NCI-H345 (cell line): ENCODE measurements around the gene CLDN19.
A peak's percentile ranks its signal among the peaks of the same experiment; 100 is the strongest.

Experiments used
- DNase-seq: peaks from one replicate; lab custom pipeline; 2025; lab: John Stamatoyannopoulos, UW

Gene CLDN19, protein sequence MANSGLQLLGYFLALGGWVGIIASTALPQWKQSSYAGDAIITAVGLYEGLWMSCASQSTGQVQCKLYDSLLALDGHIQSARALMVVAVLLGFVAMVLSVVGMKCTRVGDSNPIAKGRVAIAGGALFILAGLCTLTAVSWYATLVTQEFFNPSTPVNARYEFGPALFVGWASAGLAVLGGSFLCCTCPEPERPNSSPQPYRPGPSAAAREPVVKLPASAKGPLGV

DNA sequence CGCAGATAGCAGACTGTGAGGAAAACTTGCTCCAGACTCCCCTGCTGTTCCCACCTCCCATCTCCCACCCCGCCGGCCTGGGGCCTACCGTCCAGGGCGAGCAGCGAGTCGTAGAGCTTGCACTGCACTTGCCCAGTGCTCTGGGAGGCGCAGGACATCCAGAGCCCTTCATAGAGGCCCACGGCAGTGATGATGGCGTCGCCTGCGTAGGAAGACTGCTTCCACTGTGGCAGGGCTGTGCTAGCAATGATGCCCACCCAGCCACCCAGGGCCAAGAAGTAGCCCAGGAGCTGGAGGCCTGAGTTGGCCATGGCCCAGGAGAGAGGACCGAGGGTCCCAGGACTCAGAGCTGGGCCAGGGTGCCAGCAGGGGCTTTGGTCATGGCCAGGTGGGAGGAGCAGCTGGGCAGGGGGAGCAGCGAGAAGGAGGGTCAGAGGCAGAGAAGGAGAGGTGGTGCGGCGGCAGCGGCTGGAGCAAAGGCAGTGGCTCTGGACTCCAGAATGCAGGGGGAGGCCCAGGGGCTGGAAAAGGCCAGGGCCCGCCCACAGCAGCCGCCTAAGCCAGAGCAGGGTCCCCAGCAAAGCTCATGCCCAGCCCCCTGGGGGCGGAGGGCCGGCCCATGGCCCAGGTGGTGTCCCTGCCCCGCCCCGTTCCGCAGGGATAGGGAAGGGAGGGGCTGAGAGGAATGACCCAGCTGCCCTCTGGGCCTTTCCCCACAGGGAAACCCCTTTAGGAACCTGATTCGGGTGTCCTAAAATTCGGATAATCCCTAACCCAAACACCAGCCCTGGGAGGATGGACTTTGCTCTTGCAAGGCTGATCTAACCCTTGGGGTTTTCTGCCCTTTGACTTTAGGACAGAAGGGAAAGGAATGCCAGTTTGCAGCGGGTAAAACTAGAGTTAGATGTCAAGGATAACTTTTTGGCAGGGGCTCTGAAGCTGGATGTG, at the start of gene CLDN19:
CLDN19 (minus strand) TSS at position 484 of the 948 bp plus-strand sequence; CDS start at position 311, 173 bp downstream.
- no peak for DNase-seq

DNA sequence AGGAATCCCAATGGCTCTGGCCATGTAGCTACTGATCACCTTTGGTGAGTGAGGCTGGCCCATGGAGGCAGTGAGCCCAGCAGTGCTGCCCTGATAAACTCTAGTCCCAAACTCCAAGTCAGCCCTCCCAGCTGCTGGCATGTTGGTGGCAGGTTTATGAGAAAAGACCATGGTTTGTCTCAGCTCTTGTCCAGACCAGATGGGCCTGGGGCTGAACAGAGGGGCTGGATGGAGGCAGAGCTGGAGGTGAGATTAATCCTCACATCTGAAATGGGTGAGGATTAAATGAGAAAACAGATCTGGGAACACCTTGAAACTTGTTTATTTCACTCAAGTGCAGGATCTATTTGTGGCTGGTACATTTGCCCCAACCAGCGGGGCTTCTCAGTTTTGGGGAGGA, 48.0 kb upstream of the CLDN19 start:
- DNase-seq, result no peak

- no peak for DNase-seq
These were observed 46.1 kb upstream of the CLDN19 start for GRCh38 chr1:42786097-42786496.

- DNase-seq, result no peak
These were observed 45.1 kb upstream of the CLDN19 start, which contains the start of gene TMEM269 for GRCh38 chr1:42784946-42785693. Gene TMEM269 (plus strand): TSS chr1:42784991. CDS start chr1:42789894, 4,903 bp downstream.

DNA sequence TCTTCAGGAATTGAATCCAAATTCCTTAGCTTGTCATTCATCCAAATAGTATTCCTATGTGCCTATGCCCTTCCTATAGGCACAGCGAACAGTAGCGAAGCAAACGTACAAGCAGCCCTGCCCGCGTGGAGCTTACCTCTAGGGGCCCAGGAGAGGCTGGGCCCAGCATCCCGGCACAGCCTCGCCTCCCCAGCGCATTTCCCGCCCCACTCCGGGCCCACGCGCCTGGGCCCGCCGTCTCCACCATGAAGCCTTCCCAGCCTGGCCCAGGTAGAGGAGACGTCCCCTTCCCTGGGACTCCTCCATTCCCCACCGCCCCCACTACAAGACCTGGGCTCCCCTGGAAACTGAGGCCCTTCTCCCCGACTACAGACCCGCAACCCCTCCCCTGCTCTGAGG, 44.5 kb upstream of the CLDN19 start:
- no peak for DNase-seq

- no peak for DNase-seq
These were observed 43.1 kb upstream of the CLDN19 start for GRCh38 chr1:42783092-42783491.

GRCh38 chr1:42780176-42780575, 40.1 kb upstream of the CLDN19 start:
- DNase-seq, result no peak

DNA sequence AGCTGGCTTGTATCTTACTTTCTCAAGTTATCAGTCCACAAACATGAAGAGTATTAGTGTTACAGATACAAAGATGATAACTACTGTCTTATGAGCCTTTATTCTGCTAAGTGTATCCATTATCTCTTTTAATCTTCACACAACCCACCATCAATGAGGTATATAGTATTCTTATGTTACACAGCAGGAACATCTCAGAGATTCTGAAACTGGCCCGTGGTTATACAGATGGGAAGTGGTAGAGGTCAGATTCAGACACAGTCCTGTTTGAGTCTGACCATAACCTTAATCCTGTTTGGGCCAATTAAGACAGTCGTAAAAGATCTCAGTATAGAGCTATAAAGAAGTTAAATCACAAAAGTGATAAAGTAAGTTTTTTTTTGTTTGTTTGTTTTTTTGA, 39.7 kb upstream of the CLDN19 start:
- DNase-seq, result no peak

DNA sequence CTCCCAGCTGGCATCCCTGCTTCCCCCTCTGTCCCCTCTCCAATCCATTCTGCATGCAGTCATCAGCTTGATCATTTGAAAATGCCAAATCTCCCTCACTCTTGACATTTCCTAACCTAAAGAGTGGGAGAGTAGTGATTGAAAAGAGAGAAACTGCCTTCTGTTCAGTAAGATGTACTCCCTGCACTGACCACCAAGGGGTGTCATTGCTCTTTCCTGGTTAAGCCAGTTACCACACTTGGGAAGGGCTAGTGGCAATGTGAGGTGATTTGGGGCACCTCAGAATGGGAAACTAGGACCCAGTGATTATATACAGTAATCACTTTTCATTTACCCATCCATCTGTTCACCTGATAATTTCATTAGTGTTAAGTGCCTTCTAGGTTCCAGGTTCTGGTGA, 37.8 kb upstream of the CLDN19 start:
- peak; percentile 25 for DNase-seq

- no peak for DNase-seq
These were observed 36.5 kb upstream of the CLDN19 start for GRCh38 chr1:42776502-42776901.

GRCh38 chr1:42774928-42775526, 35.0 kb upstream of the CLDN19 start:
- no peak for DNase-seq

DNA sequence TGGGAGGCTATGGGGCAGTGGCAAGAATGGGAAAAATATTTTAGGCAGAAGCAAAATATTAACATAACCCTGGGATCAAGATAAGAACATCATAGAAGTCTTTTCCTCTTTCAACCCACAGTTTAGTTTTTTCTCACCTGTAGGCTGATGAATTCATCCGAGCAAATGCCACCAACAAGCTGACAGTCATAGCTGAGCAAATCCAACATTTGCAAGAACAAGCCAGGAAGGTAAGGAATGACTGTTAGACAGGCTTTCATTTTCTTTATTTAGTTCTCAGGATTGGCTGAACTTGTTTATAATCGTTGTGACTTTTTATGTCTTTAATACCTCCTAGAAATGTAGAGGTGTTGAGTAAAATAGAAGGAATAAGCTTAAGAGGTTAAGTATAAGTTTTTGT, 33.4 kb upstream of the CLDN19 start:
- no peak for DNase-seq

DNA sequence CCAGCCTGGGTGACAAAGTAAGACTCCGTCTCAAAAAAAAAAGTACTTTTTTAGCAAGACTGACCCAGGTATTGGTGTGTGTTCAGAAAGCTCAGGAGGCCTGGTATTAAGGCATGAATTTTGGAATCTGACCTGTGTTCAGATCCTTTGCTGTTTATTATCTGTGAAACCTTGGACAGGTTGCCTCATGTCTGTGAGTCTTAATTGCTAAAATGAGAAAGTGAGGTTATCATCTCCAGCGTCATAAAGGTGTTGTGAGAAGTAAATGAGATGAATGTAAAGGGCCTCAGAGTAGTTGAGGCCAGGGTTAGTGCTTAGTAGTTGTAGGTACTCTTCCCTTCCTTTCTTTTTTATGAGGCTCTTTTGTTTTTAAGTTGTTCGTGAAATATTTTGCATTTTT, 29.8 kb upstream of the CLDN19 start:
- DNase-seq, result no peak

DNA sequence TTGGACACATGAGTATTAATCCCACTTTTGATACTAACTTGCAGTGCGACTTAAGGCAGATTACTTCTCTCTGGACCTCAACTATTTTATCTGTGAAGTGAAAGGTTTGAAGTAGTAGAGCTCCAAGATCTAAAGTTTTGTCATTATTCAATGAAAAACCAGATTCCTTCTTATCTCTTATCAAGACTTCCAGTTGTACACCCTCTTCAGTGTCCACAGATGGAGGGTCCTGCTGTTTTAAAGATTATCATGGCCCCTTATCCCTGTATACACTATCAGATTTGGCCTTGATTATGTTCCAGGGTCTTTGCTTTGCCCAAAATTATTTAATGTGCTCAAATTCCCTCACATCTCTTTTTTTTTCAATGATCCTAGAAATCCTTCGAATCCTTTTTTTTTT, 28.1 kb upstream of the CLDN19 start:
- DNase-seq, result no peak

GRCh38 chr1:42767510-42768000, 27.5 kb upstream of the CLDN19 start:
- DNase-seq, result peak; percentile 38

GRCh38 chr1:42766741-42767509, 26.9 kb upstream of the CLDN19 start, which contains the start of the genes C1orf50 and P3H1:
Gene C1orf50 (plus strand): TSS chr1:42767249. CDS start chr1:42767312, 63 bp downstream.
Gene P3H1 (minus strand): TSS chr1:42767028. CDS start chr1:42766971, 57 bp downstream.
- DNase-seq, result peak; percentile 100

GRCh38 chr1:42765832-42766740, 26.1 kb upstream of the CLDN19 start:
- DNase-seq, result peak; percentile 65

DNA sequence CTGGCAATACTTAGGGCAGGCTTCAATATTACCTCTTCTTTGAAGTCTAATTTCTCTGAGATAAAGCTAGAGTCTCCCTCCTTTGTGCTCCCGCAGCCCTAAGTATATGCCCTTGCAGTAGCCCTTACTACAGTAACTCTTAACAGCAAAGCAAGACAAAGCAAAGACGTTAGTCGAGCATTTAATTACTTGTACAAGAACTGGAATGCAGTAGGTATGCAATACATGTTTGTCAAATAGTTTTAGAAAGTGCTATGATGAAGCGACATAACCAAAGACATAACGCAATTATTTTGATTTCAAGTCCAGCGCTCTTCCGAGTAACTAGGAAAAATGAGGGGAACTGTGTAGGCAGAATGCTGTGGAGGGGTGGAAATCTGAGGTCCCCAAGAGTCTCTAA, 25.2 kb upstream of the CLDN19 start:
- DNase-seq, result no peak

DNA sequence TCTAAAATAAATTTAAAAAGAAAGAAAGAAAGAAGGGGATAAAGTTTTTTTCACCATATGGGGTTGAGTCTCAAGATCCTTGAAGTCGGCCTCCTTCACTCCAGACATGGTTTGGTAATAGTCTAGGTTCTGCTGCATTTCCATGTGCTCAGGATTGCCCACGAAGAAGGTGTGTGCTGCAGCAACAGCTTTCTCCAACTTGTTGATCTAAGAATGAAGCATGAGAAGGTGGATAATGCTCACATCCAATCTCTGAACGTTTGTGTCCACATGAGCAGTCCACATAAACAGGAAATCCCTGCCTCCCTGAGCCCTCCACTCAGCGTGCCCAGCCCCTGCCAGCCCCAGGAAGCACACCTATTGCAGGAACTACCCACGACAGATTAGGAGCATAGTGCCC, 22.2 kb upstream of the CLDN19 start:
- DNase-seq, result no peak

GRCh38 chr1:42761567-42761966, 21.5 kb upstream of the CLDN19 start:
- DNase-seq, result no peak
